Measurements from ENCODE around the gene SYNDIG1L. TPM values are rescaled to one million over a fixed set of nuclear protein-coding genes. Genes with fewer than 3 reads are reported as not detected.

Gene SYNDIG1L
- total and polyA plus RNA-seq, 2 of the 4 experiments (the other 2 are of a cell fraction), result not detected

DNA sequence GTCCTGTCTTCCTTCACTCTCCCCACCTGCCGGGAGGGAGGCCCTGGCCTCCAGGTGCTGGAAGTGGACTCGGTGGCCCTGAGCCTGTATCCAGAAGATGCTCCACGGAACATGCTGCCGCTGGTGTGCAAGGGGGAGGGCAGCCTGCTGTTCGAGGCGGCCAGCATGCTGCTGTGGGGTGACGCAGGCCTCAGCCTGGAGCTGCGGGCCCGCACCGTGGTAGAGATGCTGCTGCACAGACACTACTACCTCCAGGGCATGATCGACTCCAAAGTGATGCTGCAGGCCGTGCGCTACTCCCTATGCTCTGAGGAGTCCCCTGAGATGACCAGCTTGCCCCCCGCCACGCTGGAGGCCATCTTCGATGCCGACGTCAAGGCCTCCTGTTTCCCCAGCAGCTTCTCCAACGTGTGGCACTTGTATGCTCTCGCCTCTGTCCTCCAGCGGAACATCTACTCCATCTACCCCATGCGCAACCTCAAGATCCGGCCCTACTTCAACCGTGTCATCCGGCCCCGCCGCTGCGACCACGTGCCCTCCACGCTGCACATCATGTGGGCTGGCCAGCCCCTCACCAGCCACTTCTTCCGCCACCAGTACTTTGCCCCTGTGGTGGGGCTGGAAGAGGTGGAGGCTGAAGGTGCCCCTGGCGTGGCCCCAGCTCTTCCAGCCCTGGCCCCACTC lies 69.0 kb downstream of the SYNDIG1L start:
- Histone ChIP-seq H4K91ac (ENCODE audit: insufficient read depth, low read depth, low read length) (no peak overlapping the region), H2BK120ac (ENCODE audit: low read depth, low read length) (no peak overlapping the region), H3K27me3 (ENCODE audit: control insufficient read depth, insufficient read depth, low read length) (peaks cover 48% of the 10 kb centered on the region), H3K14ac (replicated peaks; ENCODE audit: low read depth, low read length) (no peak overlapping the region), H3K23ac (ENCODE audit: low read depth, low read length) (no peak overlapping the region), H3K56ac (ENCODE audit: extremely low read depth, insufficient read depth, low read length) (no peak overlapping the region), H4K5ac (ENCODE audit: low read depth, low read length) (no peak overlapping the region), H3K18ac (ENCODE audit: low read depth, low read length) (no peak overlapping the region), H3K79me1 (ENCODE audit: low read depth in 1 of 2, low read length in 2 of 2) (no peaks in the 10 kb centered on the region), H3K27ac (ENCODE audit: insufficient read depth, low read length) (no peak overlapping the region), H3K4me1 (ENCODE audit: control insufficient read depth, insufficient read depth, low read length) (no peaks in the 10 kb centered on the region), H3K36me3 (ENCODE audit: control insufficient read depth, insufficient read depth, low read length) (no peaks in the 10 kb centered on the region), H4K20me1 (ENCODE audit: insufficient read depth, low read length) (no peaks in the 10 kb centered on the region), H2AFZ (replicated peaks; ENCODE audit: low read length, poor library complexity) (no peak overlapping the region), H3K4me3 (ENCODE audit: insufficient read depth, low read depth, low read length) (no peak overlapping the region), H2AK5ac (ENCODE audit: low read depth, low read length) (no peak overlapping the region), H4K8ac (ENCODE audit: low read depth in 2 of 2, low read length in 2 of 2) (no peak overlapping the region), H2BK5ac (ENCODE audit: low read depth, low read length, poor library complexity, severe bottlenecking) (no peak overlapping the region), H2BK20ac (ENCODE audit: low read depth, low read length) (no peak overlapping the region), H2BK15ac (ENCODE audit: low read depth, low read length) (no peak overlapping the region), H3K4ac (ENCODE audit: low read depth, low read length) (no peak overlapping the region), H3K4me2 (ENCODE audit: low read depth, low read length) (no peak overlapping the region), H3K9me3 (ENCODE audit: control insufficient read depth, insufficient read depth, low read length) (no peaks in the 10 kb centered on the region), H2AK9ac (replicated peaks; ENCODE audit: low read depth, low read length, poor library complexity) (no peak overlapping the region), H3K9me1 (ENCODE audit: insufficient read depth, low read length) (no peaks in the 10 kb centered on the region), H3K9ac (ENCODE audit: low read depth, low read length) (no peak overlapping the region)
- ChIA-PET POLR2A (ENCODE audit: unreplicated experiment) (no interaction called here), CTCF (interaction anchor here (0.6 kb wide), 1 partner anchor 66 kb away, joined by 5 read pairs; no protein-coding TSS in a partner anchor)
- no peak for DNase-seq
- BruUV-seq (replicated peaks), result no TSS peak
- 74% methylated on average over 18 of the region's 32 CpGs; no CpG with 5 or more reads in 1 of the 2 experiments for WGBS, 2 experiments (ENCODE audit: extremely low coverage in 2 of 2, insufficient read length in 1 of 2)
- no peak for TF ChIP-seq ELK1 (IDR thresholded peaks at IDR 0.05; ENCODE audit: borderline replicate concordance, low read depth, low read length)
- dilution Hi-C loops (cut with HindIII; ENCODE audit: low sequenced_read_pairs, unreplicated experiment), result no loop called here
- in situ Hi-C loops (cut with MboI; ENCODE audit: low sequenced_read_pairs), result no loop called here
- intact Hi-C loops (cut with micrococcal nuclease), result no loop called here
- ATAC-seq (ENCODE audit: low read depth), result no peak

Other genes with a start within 250 kb of the SYNDIG1L start
- not detected in 2 replicates for gene VSX2, start 186.8 kb downstream of the SYNDIG1L start, total RNA-seq (2012; rRNA removed)
- gene VSX2, start 186.8 kb downstream of the SYNDIG1L start, polyA plus RNA-seq (2012; rRNA removed), result not detected in 2 replicates
- 8.9 and 12.2 TPM in 2 replicates for gene ABCD4, start 123.3 kb downstream of the SYNDIG1L start, total RNA-seq (2012; rRNA removed)
- 16.6 and 20.4 TPM in 2 replicates for gene ABCD4, start 123.3 kb downstream of the SYNDIG1L start, polyA plus RNA-seq (2012; rRNA removed)
- not detected in 2 replicates for gene VRTN, start 77.7 kb downstream of the SYNDIG1L start, total RNA-seq (2012; rRNA removed)
- gene VRTN, start 77.7 kb downstream of the SYNDIG1L start, polyA plus RNA-seq (2012; rRNA removed), result not detected in 2 replicates
- 123 and 210 TPM in 2 replicates for gene NPC2, start 67.1 kb upstream of the SYNDIG1L start, total RNA-seq (2012; rRNA removed)
- gene NPC2, start 67.1 kb upstream of the SYNDIG1L start, polyA plus RNA-seq (2012; rRNA removed), result 272 and 273 TPM in 2 replicates
- gene ISCA2, start 67.6 kb upstream of the SYNDIG1L start, total RNA-seq (2012; rRNA removed), result 5.4 and 9.2 TPM in 2 replicates
- 25.7 and 25.8 TPM in 2 replicates for gene ISCA2, start 67.6 kb upstream of the SYNDIG1L start, polyA plus RNA-seq (2012; rRNA removed)
- 23.8 and 26.7 TPM in 2 replicates for gene LTBP2, start 186.0 kb upstream of the SYNDIG1L start, total RNA-seq (2012; rRNA removed)
- gene LTBP2, start 186.0 kb upstream of the SYNDIG1L start, polyA plus RNA-seq (2012; rRNA removed), result 79.3 and 81.8 TPM in 2 replicates